Measurements from ENCODE around the gene SNU13.

The SNU13 gene

DNA sequence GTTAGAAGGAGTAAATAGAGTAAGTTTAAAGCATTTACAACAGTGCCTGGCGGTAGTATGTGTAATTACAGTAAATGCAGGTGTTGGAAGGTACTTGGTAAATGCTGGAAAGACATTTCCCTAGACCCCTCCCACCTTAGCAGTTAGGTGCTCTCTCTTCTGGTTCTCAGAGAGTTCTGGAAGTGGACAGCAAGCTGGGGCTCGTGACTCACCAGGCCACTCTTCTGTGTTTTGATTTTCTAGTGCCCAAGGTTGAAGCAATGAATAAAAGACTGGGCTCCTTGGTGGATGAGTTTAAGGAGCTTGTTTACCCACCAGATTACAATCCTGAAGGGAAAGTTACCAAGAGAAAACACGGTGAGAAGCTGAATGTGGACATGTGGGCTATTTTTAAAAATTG, 27.6 kb downstream of the SNU13 start:
- no peak for TF ChIP-seq CTCF (IDR thresholded peaks at IDR 0.05; ENCODE audit: low read depth, low read length)
- Histone ChIP-seq H3K36me3 (peaks cover 86% of the 10 kb centered on the region), H3K4me1 (no peaks in the 10 kb centered on the region), H3K9me3 (no peaks in the 10 kb centered on the region), H3K4me3 (ENCODE audit: low read depth, low read length) (no peak overlapping the region), H3K27me3 (no peaks in the 10 kb centered on the region)
- DNase-seq: no peak

DNA sequence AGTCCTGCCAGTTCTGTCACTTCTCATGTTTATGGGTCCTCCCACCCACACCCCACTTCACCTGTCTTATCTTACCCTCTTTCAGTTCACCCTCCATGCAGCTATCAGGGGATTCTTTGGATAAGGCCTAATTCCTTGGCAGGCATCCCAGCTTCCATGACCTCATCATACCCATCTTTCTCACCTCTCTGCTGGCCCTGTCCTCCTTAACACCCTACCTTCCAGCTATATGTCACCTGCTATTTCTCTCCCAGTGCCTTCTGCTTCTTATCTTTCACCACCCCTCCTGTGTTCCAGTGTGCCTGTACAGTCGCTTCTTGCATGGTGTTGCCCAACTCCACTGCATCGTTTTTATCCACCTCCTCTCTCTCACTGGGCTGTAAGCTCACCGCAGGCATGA, 28.3 kb downstream of the SNU13 start:
- Histone ChIP-seq H3K27me3 (no peaks in the 10 kb centered on the region), H3K9me3 (no peaks in the 10 kb centered on the region), H3K36me3 (peaks cover 91% of the 10 kb centered on the region), H3K4me3 (ENCODE audit: low read depth, low read length) (no peak overlapping the region), H3K4me1 (no peaks in the 10 kb centered on the region)
- no peak for TF ChIP-seq CTCF (IDR thresholded peaks at IDR 0.05; ENCODE audit: low read depth, low read length)
- DNase-seq: no peak

GRCh38 chr22:41659941-41660340, 28.7 kb downstream of the SNU13 start:
- DNase-seq: no peak
- no peaks in the 10 kb centered on the region for H3K9me3 ChIP-seq
- no peaks in the 10 kb centered on the region for H3K27me3 ChIP-seq
- H3K36me3 ChIP-seq: peaks cover 91% of the 10 kb centered on the region
- H3K4me1 ChIP-seq: no peaks in the 10 kb centered on the region
- TF ChIP-seq CTCF (IDR thresholded peaks at IDR 0.05; ENCODE audit: low read depth, low read length): no peak
- H3K4me3 ChIP-seq (ENCODE audit: low read depth, low read length): no peak overlapping the region

- Histone ChIP-seq H3K36me3 (peaks cover 95% of the 10 kb centered on the region), H3K4me3 (ENCODE audit: low read depth, low read length) (no peak overlapping the region), H3K4me1 (no peaks in the 10 kb centered on the region), H3K9me3 (no peaks in the 10 kb centered on the region), H3K27me3 (no peaks in the 10 kb centered on the region)
- TF ChIP-seq CTCF (IDR thresholded peaks at IDR 0.05; ENCODE audit: low read depth, low read length): no peak
- DNase-seq: no peak
These were observed 29.8 kb downstream of the SNU13 start for GRCh38 chr22:41658869-41659268.

DNA sequence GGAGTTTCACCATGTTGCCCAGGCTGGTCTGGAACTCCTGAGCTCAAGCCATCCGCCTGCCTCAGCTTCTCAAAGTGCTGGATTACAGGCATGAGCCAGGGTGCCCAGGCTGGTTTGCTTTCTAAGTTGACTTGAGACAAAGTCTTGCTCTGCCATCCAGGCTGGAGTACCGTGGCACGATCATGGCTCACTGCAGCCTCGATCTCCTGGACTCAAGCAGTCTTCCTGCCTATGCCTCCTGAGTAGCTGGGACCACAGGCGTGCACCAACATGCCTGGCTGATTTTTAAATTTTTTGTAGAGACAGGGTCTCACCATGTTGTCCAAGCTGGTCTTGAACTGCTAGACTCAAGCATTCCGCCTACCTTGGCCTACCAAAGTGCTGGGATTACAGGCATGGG, 31.0 kb downstream of the SNU13 start:
- H3K9me3 ChIP-seq: no peaks in the 10 kb centered on the region
- H3K4me3 ChIP-seq (ENCODE audit: low read depth, low read length): no peak overlapping the region
- DNase-seq: no peak
- H3K4me1 ChIP-seq: no peaks in the 10 kb centered on the region
- TF ChIP-seq CTCF (IDR thresholded peaks at IDR 0.05; ENCODE audit: low read depth, low read length): no peak
- H3K27me3 ChIP-seq: no peaks in the 10 kb centered on the region
- peaks cover 97% of the 10 kb centered on the region for H3K36me3 ChIP-seq

GRCh38 chr22:41656556-41656955, 32.1 kb downstream of the SNU13 start:
- Histone ChIP-seq H3K27me3 (no peaks in the 10 kb centered on the region), H3K4me3 (ENCODE audit: low read depth, low read length) (no peak overlapping the region), H3K36me3 (peaks cover 97% of the 10 kb centered on the region), H3K9me3 (no peaks in the 10 kb centered on the region), H3K4me1 (no peaks in the 10 kb centered on the region)
- DNase-seq: no peak
- no peak for TF ChIP-seq CTCF (IDR thresholded peaks at IDR 0.05; ENCODE audit: low read depth, low read length)

All from BE2C (cell line).